Hippocampal formation (tissue), 2 donors: ENCODE measurements around the gene PTPRN2.
"Not testable (repeated sequence)": the region's sequence is repeated elsewhere in the genome, so short reads cannot be mapped to it uniquely, and the experiment has no call there.

Experiments used
- DNase-seq, 2 donors: peaks; one replicate each; lab custom pipeline; 2025; lab: John Stamatoyannopoulos, UW

PTPRN2 gene

DNA sequence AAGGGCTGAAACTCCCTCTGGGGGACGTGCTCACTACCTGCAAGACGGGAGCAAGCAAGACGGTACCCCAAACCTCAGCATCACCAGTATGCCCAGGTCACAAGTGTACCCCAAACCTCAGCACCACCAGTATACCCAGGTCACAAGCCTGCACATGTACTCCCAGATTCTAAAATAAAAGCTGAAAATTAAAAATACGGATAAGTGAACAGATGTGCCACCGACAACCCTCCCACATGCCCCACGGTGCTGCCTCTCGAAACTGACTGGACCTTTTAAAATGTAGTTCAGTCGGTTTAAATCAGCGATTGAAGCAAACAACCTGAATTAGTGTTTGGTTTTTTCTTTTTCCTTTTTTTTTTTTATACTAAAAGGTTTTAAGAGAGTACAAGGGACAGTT, 684.3 kb downstream of the PTPRN2 start:
- DNase-seq = no peak

DNA sequence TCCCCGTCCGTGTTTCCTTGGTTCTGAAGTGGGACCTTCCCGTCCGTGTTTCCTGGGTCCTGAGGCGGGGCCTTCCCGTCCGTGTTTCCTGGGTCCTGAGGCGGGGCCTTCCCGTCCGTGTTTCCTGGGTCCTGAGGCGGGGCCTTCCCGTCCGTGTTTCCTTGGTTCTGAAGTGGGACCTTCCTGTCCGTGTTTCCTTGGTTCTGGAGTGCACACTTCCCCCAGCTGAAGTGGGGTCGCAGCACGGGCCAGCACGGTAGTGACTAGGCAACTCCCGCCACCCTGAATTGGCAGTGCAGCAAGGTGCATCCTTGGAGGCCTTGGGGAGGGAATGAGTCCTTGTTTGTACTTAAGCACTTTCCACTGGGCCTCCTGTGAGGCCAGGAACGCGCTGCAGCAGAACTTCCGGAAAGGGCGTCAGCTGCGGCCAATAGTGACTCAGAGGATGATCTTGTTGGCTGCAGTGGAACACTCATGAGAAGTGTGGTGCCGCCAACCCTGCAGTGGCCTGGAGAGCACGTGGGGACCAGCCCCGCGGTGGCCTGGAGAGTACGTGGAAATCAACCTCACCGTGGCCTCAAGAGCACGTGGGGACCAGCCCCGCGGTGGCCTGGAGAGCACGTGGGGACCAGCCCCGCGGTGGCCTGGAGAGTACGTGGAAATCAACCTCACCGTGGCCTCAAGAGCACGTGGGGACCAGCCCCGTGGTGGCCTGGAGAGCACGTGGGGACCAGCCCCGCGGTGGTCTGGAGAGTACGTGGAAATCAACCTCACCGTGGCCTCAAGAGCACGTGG, 685.6 kb downstream of the PTPRN2 start:
- DNase-seq = not testable (repeated sequence)

DNA sequence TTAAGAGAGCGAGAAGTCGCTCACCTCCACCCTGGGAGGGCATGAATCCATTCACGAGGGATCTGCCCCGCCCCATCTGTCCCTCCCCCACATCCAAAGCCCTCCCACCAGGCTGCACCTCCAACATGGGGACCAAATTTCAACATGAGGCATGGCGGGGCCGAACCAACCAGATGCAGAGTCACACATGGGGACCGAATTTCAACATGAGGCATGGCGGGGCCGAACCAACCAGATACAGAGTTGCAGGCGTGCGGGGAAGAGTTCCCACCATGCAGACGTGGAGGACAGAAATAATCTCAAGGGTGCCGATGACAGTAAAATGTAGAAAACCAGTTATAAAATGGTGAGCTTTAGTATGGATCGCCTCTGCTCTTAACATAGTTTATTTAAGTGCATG, 686.5 kb downstream of the PTPRN2 start:
- DNase-seq = no peak

DNA sequence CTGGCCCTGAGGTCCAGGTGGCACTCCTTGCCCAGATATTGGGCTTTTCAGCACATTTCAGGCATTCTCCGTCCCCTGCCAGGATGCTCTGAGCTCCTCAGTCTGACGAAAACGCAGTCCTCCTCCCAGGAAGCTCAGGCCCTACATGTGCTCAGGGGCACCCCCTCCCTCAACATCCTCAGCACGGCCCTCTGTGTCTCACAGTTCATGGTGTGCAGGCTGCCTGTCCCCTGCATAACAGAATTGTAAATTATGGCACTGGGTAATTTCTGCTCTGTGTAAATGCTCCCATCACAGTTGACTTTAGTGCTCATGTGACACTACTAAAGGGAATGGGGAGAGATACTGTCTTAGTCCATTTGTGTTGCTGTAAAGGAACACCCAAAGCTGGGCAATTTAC, 687.1 kb downstream of the PTPRN2 start:
- DNase-seq = no peak

DNA sequence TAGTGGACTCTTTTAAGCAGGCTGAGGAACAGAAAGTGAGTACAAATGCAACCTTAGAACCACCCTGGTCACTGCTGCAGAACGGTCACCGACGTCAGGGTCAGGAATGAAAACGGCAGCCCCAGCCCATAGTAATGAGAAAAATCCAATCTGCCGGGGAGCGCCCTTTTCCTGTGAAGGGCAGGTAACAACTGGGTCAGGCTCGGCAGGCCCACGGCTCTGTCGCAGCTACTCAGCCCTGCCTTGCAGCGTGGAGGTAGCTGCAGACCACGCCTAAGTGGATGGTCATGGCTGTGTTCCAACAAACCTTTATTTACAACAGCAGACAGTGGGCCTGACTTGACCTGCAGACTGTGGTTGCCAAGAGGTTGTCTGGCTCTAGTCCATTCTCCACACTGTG, 687.6 kb downstream of the PTPRN2 start:
- DNase-seq = no peak

DNA sequence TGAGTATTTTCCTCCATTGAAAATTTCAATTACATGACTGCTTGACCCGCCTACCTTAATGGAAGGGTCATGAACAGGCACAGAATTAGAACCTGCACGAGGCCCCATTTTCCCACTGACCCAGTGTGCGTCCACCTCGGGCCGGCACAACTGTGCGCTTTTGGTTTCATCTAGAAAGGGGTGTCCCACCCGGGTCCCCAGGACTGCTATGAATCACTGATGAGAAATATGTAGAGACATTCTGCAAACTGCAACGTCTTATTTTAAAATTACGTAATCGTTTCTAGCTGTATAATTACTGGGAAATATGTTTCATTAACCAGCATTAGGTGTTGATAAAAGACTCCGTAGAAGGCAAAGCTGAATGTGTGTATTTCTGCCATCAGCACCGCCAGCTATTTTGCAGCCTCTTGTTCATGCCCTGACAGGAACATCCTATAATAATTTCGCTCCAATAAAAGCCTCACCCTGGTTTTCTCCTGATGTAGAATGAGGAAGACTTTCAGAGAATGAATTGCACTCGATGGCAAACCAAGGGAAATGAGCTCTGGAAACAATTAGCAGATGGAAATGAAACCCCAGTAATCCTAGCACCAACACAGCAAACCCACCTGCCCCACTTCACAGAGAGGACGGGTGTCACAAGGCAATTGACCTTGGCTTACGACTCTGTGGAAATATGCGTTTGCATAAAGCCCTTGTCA, 688.7 kb downstream of the PTPRN2 start:
- DNase-seq = no peak

GRCh38 chr7:157898261-157898660, 689.4 kb downstream of the PTPRN2 start:
- DNase-seq = no peak

DNA sequence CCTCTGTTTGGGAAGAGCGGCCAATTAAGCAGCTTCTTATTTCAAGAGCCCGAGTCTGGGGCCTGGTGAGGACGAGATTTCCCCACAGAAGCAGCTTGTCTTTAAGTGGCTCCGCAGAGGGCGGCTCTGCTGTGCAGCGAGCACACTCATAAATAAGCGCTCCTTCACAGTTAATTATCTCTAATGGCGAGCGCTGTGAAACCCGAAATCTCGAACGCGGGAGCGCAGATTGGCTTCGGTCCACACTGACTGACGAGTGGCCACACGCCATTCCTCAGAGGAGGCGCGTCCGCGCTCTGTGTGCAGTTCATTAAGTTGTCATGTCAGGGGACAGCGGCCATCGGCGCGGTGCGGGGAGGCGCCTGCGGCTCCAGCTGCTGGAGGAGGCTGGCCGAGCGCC, 689.9 kb downstream of the PTPRN2 start:
- no peak for DNase-seq

GRCh38 chr7:157896774-157897555, 690.7 kb downstream of the PTPRN2 start:
- no peak for DNase-seq

DNA sequence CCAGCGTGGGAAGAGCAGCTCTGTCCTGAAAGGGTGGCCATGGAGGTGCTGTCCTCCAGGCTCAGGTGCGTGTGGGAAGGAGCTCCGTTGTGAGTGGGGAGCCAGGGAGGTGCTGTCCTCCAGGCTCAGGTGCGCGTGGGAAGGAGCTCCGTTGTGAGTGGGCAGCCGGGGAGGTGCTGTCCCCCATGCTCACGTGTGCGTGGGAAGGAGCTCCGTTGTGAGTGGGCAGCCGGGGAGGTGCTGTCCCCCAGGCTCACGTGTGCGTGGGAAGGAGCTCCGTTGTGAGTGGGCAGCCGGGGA, 691.3 kb downstream of the PTPRN2 start:
- not testable (repeated sequence) for DNase-seq

DNA sequence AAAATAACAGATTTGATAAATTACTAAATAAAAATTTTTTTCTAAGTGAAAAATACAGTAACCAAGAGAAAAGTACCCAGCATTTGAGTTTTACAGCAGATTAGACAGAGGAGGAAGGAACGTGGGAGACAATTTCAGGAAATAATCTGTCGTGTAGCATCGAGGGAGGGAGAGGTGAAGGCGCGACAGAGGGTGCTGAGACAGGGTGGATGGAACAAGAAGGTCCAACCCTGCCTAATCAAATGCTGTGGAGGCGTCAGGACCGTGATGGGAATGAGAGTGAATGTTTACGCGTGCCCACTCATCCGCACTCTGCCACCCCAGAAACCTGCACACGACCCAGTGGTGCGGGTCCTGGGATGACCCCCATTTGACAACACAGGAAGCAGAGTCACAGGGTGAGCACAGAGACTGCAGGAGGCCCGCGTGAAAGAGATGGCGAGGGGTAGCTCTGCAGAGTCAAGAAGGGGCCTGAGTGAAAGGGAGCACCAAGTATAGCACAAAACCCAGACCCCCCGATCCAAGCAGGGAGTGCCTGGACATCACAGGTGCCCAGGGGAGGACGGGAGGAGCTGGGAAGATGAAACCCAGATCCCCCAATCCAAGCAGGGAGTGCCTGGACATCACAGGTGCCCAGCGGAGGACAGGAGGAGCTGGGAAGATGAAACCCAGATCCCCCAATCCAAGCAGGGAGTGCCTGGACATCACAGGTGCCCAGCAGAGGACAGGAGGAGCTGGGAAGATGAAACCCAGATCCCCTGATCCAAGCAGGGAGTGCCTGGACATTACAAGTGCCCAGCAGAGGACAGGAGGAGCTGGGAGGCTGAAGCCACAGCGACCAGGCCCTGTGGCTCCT, 691.9 kb downstream of the PTPRN2 start:
- DNase-seq = no peak

GRCh38 chr7:157895098-157895497, 692.5 kb downstream of the PTPRN2 start:
- not testable (repeated sequence) for DNase-seq

DNA sequence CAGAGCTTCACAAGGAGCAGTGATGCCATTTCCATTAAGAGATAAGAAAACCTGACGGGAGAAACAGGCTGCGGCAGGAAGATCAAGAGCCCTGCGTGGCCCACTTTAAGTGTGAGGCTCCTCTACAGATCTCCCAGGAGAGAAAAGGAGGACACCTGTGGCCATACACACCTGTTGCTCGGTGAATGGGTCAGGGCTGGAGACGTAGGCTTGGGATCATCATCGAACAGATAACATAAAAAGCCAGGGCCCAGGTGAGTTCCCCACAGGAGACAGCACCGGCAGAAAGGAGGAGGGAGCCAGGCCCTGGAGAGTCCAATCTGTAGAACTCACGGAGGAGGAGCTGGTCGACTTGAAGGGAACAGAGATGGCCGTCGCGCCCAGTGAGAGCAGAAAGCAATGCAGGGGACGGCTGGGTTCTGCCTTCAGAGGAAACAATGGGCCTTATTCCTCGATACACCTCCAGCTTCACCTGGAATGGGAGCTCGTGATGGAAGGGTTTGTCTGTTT, 694.0 kb downstream of the PTPRN2 start:
- no peak for DNase-seq

GRCh38 chr7:157892751-157893523, 694.7 kb downstream of the PTPRN2 start:
- no peak for DNase-seq

DNA sequence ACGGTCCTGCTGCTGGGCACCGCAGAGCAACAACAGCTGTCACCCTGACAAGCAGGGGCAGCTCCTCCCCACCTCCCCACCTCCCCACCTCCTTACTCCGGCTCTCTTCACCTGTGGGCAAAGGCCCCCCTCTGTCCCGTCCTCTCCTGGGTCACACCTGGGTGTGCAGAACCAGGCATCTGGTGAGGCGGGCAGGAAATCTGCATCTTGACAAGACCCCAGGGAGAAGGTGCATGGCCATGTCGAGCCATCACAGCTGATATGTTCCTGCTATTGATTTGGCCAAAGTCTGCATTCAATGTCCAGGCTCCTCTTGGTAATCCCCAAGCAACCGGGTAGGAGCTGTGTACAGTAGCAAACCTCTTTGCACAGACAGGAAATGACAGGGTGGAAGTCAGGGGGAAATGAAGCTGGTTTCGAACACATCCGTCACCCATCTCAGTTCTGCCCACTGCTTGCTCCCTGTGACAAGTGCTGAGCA, 696.7 kb downstream of the PTPRN2 start:
- DNase-seq = no peak

DNA sequence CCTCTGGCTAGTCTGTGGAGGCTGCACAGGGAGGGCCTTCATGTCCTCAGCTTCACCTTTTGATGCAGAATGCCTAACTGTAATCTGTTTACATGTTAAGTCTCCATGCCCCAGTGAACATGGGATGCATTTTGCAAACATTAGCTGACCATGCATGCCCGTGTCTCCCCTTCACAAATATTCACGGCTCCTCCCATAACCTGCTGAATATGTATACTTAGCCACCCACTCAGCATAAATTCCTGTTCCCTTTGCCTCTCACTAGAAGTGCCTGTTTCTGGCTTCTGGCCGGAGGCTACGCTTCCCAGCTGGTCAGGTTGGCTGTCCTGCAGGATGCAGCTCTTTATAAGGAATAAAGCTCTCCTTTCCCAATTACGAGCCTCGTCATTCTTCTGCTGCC, 698.1 kb downstream of the PTPRN2 start:
- no peak for DNase-seq

GRCh38 chr7:157888579-157888978, 699.0 kb downstream of the PTPRN2 start:
- no peak for DNase-seq

- no peak for DNase-seq
These were observed 700.2 kb downstream of the PTPRN2 start for GRCh38 chr7:157887400-157887799.

GRCh38 chr7:157886711-157887110, 700.9 kb downstream of the PTPRN2 start:
- no peak for DNase-seq

DNA sequence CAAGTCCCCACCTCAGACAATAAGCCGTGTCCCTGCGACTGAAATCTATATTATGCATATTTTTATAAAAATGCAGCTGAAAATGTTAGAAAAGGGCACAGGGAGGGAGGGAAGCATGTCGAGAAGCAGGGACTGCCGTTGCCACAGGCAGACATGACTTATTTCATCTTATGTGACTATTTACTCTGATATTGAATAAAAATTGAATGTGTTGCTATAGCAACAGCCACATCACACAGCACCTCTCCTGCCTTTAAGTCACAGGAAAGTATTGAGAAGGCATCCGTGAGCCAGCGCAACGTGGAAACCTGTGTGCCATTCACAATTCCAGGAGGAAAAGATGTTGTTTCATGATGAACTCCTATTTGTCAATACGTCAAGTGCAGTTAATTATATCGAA, 701.4 kb downstream of the PTPRN2 start:
- no peak for DNase-seq

- DNase-seq = no peak
These were observed 702.5 kb downstream of the PTPRN2 start for GRCh38 chr7:157885140-157885539.
